ENCODE data around the gene KIAA1671.

The KIAA1671 gene

GRCh38 chr22:25066861-25067435 is 114.4 kb downstream of the KIAA1671 start:
- DNase-seq (ENCODE audit: low read depth in 3 of 3) = no peak

GRCh38 chr22:25067851-25068421 is 115.4 kb downstream of the KIAA1671 start:
- DNase-seq (ENCODE audit: low read depth in 3 of 3) = peak in 2 of 3 donors; percentile 50 to 54

- no peak for DNase-seq (ENCODE audit: low read depth in 3 of 3)
These were observed 116.2 kb downstream of the KIAA1671 start for GRCh38 chr22:25068707-25069106.

GRCh38 chr22:25069426-25069757 is 116.9 kb downstream of the KIAA1671 start:
- DNase-seq (ENCODE audit: low read depth in 3 of 3) = no peak

- no peak for DNase-seq (ENCODE audit: low read depth in 3 of 3)
These were observed 117.4 kb downstream of the KIAA1671 start for GRCh38 chr22:25069758-25070481.

- DNase-seq (ENCODE audit: low read depth in 3 of 3) = no peak
These were observed 118.4 kb downstream of the KIAA1671 start for GRCh38 chr22:25070956-25071355.

- no peak for DNase-seq (ENCODE audit: low read depth in 3 of 3)
These were observed 119.2 kb downstream of the KIAA1671 start for GRCh38 chr22:25071720-25072119.

- no peak for DNase-seq (ENCODE audit: low read depth in 3 of 3)
These were observed 119.9 kb downstream of the KIAA1671 start for GRCh38 chr22:25072406-25072805.

- DNase-seq (ENCODE audit: low read depth in 3 of 3) = peak in 1 of 3 donors; percentile 58
These were observed 123.8 kb downstream of the KIAA1671 start for GRCh38 chr22:25076336-25076735.

GRCh38 chr22:25077056-25077455 is 124.5 kb downstream of the KIAA1671 start:
- DNase-seq (ENCODE audit: low read depth in 3 of 3) = no peak

GRCh38 chr22:25077964-25078363 is 125.4 kb downstream of the KIAA1671 start:
- no peak for DNase-seq (ENCODE audit: low read depth in 3 of 3)

GRCh38 chr22:25078591-25078990 is 126.1 kb downstream of the KIAA1671 start:
- DNase-seq (ENCODE audit: low read depth in 3 of 3) = no peak

- no peak for DNase-seq (ENCODE audit: low read depth in 3 of 3)
These were observed 128.3 kb downstream of the KIAA1671 start for GRCh38 chr22:25080855-25081254.

GRCh38 chr22:25081409-25081824 is 128.9 kb downstream of the KIAA1671 start:
- peak in 1 of 3 donors; percentile 55 for DNase-seq (ENCODE audit: low read depth in 3 of 3)

GRCh38 chr22:25082096-25082495 is 129.6 kb downstream of the KIAA1671 start:
- no peak for DNase-seq (ENCODE audit: low read depth in 3 of 3)

- no peak for DNase-seq (ENCODE audit: low read depth in 3 of 3)
These were observed 130.7 kb downstream of the KIAA1671 start for GRCh38 chr22:25083056-25083806.

GRCh38 chr22:25083807-25084200 is 131.3 kb downstream of the KIAA1671 start:
- no peak for DNase-seq (ENCODE audit: low read depth in 3 of 3)

- DNase-seq (ENCODE audit: low read depth in 3 of 3) = no peak
These were observed 132.0 kb downstream of the KIAA1671 start for GRCh38 chr22:25084405-25085107.

- DNase-seq (ENCODE audit: low read depth in 3 of 3) = no peak
These were observed 132.6 kb downstream of the KIAA1671 start for GRCh38 chr22:25085156-25085555.

GRCh38 chr22:25085930-25086901 is 133.7 kb downstream of the KIAA1671 start:
- no peak for DNase-seq (ENCODE audit: low read depth in 3 of 3)

GRCh38 chr22:25086902-25087282 is 134.4 kb downstream of the KIAA1671 start:
- no peak for DNase-seq (ENCODE audit: low read depth in 3 of 3)
